ENCODE measurements around the gene TBC1D22A.

The TBC1D22A gene

GRCh38 chr22:46798041-46798365 lies 35.6 kb downstream of the TBC1D22A start:
- no peak for DNase-seq (ENCODE audit: extremely low spot score)
- CTCF ChIA-PET, result interaction anchor here (0.7 to 3.4 kb wide), 16 partner anchors 8 to 1695 kb away, joined by 3 to 22 read pairs (median 6); partner anchors contain the start of gene TBC1D22A
- POLR2A ChIA-PET, result no interaction called here
- no peak for TF ChIP-seq CTCF (IDR thresholded peaks at IDR 0.05; ENCODE audit: control extremely low read depth, extremely low read depth, low read depth, missing control alignments)

GRCh38 chr22:46798366-46799350 lies 36.2 kb downstream of the TBC1D22A start:
- ChIA-PET CTCF (interaction anchor here (0.5 to 3.4 kb wide), 20 partner anchors 9 to 1694 kb away, joined by 3 to 22 read pairs (median 6); partner anchors contain the start of gene TBC1D22A), POLR2A (no interaction called here)
- DNase-seq (ENCODE audit: extremely low spot score), result peak; percentile 83
- peak; percentile 95 for TF ChIP-seq CTCF (IDR thresholded peaks at IDR 0.05; ENCODE audit: control extremely low read depth, extremely low read depth, low read depth, missing control alignments)

DNA sequence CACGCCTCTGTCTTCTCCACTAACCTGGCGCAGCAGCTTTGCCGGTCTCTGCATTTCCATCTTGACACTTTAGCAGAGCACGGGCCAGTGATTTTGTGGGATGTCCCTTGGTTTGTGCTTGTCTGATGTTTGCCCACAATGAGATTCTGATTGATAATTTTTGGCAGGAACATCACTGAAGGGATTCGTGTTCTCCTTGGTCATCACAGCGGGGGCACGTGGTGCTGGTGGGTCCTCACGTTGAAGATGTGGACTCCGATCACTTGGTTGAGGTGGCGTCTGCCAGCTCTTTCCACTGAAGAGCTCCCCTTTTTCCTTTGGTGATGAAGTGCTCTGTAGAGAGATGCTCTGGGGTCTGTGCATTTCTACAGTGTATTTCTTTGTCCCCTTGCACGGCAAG lies 37.2 kb downstream of the TBC1D22A start:
- ChIA-PET CTCF (interaction anchor here (0.9 to 3.4 kb wide), 10 partner anchors 9 to 46 kb away, joined by 3 to 22 read pairs (median 8); partner anchors contain the start of gene TBC1D22A), POLR2A (no interaction called here)
- no peak for DNase-seq (ENCODE audit: extremely low spot score)
- no peak for TF ChIP-seq CTCF (IDR thresholded peaks at IDR 0.05; ENCODE audit: control extremely low read depth, extremely low read depth, low read depth, missing control alignments)

GRCh38 chr22:46800102-46800857 lies 37.8 kb downstream of the TBC1D22A start:
- ChIA-PET CTCF (interaction anchor here (3.4 to 6.7 kb wide), 3 partner anchors 25 to 42 kb away, joined by 22 to 138 read pairs (median 27); partner anchors contain the start of gene TBC1D22A), POLR2A (no interaction called here)
- DNase-seq (ENCODE audit: extremely low spot score), result no peak
- no peak for TF ChIP-seq CTCF (IDR thresholded peaks at IDR 0.05; ENCODE audit: control extremely low read depth, extremely low read depth, low read depth, missing control alignments)

DNA sequence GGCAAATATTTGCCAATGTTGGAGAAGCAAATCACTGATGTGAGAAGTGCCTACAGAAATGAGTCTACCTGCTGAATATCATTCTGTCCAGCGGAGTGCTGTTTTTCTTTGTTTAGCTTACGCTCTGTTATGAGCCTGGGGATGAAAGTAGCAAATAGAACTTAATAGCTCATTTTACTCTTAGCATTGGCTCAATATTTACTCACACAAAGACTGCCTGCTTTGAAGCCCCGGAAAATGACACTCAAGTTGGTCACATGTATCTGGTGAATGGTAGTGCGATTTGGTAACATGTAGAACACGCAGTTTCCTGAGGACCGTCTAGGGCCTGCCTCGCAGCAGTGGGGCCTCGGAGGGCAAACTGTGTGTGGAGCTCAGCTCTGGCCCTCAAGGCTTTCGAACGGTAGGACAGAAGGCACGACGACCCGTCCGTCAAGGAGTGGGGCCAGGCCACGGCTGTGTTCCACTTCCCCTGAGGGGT lies 38.9 kb downstream of the TBC1D22A start:
- ChIA-PET CTCF (interaction anchor here (0.7 to 6.7 kb wide), 9 partner anchors 10 to 238 kb away, joined by 3 to 138 read pairs (median 11); partner anchors contain the start of gene TBC1D22A), POLR2A (no interaction called here)
- DNase-seq (ENCODE audit: extremely low spot score), result no peak
- no peak for TF ChIP-seq CTCF (IDR thresholded peaks at IDR 0.05; ENCODE audit: control extremely low read depth, extremely low read depth, low read depth, missing control alignments)
